ENCODE results near the gene SLC35B1.
A peak's percentile ranks its signal among the peaks of the same experiment; 100 is the strongest.
"Not testable (repeated sequence)": the region's sequence is repeated elsewhere in the genome, so short reads cannot be mapped to it uniquely, and the experiment has no call there.

The SLC35B1 gene

DNA sequence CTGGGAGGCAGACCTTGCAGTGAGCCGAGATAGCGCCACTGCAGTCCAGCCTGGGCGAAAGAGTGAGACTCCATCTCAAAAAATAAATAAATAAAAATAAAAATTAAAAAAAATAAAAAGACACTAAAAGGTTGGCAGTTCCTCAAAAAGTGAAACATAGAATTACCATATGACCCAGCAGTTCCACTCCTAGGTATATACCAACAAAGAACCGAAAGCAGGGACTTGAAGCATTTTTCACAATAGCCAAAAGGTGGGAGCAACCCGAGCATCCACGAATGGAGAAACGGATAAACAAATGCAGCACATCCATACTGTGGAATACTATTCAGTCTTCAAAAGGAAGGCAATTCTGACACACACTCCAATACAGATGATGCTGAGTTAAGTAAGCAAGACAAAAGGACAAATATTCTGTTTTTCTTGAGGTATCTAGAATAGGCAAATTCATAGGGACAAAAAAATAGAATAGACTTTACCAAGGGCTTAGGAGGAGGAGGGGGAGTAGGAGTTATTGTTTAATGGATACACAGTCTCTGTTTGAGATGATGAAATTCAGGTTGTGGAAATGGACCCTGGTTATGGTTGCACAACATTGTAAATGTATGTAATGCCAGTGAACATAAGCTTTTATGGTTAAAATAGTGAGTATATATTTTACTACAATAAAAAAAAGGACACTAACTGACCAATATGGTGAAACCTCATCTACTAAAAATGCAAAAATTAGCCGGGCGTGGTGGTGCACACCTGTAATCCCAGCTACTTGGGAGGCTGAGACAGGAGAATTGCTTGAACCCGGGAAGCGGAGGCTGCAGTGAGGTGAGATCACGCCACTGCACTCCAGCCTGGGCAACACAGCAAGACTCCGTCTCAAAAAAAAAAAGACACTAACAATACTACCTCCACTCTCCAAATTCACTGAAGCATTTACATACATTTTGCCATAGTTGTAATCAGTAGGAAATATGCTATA is 27.0 kb upstream of the SLC35B1 start:
- no peak for DNase-seq

DNA sequence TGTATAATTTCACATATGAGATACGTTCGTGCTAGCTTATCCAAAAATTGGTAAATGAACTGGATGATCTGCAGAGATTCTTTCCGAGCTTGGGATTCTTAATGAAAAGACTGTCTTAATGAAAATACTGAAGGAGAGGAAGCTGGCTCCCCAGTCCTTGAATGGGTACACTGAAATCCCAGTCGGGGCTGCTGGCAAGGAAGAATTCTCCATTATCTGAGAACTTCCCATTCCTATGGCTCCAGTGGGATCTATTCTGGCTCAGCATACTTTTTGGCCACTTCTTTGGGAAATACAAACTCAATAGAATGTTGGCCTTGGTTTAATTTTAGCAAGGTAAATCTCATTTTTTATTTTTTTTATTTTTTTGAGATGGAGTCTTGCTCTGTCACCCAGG is 23.7 kb upstream of the SLC35B1 start:
- no peak for DNase-seq

DNA sequence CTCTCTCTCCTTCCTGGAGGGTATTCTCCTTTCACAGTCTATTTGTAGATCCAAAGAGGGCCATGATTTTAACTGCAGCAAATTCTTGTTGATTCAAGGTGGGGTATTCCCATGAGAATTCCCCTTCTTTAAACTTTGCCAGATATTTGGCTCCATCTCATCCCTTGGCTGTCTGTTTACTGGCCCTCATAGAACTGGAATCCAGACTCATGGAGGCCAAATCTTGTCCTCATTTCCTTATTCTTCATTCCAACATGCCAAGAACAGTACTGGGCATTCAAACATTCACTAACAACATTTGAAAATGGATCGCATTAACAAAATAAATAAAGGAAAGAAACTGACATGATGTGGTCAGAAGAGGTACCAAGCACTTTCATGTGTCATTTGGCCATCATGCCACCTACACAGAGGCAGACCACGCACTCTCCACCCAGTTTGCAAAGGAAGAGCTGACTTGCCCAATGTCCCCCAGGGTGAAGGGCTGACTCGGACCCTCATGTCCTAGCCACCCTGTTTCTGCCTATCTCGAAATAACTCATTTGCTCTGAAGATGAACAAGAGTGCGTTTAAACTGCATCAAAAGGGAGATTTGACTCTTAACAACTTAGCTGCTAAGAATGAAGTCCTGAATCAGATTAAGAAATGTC is 23.1 kb upstream of the SLC35B1 start:
- DNase-seq = no peak

DNA sequence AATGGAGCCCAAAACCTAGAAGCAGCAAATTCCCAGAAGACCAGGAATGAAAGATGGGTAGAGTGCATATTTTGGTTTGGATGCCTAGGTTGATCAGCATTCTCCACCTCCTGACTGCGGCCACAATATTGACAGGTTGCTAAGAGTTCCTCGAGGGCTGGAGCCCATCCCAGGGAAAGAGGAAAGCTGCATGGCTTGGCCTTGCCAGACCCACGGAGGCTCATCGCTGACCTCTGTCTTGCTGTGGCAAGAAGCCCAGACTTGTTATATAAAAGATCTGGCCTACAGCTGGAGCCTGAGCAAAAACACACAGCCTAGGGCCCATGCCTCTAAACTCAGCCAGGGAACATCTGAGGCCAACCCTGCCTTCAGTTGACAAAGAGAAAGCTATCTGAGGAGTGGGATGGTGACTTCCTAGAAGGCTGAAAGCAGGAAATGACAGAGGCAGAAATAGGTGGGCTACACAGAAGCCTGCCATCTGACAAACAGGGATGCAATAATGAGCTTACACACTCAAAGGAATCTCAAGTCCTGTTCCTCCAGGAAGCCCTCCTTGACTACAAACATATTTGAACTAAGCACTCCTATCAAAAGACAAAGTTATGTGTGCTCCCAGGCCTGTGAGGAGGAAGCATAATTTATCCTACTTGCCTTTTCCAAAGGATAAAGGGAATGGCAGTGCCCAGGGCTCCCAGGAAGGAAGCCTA is 22.5 kb upstream of the SLC35B1 start:
- DNase-seq = peak; percentile 73

DNA sequence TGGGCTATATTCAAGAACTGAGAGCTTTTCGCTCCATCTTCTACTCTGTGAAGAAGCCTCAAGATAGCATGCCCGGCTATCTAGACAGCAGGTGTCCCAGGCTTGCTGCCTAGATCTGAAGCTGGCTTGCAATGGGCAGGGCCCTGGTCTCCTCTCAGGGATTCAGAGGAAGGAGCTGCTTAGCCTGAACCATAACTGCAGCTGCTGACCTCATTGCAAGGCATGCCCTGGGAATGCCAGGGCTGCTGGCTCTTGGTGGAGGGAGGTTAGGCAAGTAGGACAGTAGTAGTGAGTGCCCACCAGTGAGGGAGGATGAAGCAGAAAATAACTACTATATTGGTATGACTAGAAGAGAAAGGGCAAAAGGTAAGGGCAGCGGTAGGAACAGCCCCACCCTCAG is 21.3 kb upstream of the SLC35B1 start:
- DNase-seq = no peak

DNA sequence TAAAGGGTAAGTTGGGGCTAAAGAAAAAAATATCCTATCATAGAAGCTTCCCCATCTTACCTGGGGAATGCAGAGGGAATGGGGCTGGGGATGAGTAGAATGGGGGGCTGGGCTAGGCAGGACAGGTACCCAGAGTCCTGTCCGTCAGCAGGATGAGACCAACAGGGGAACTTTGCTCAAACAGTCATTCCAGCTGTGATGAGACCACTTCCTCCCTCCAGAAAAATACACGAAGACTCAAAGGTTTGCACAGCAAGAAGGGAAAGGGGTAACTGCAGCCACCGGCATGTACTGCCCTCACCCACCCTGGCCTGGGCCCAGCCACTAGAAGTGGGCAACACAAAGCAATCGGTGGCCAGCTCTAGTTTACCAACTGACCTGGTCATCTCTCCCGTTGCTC is 20.7 kb upstream of the SLC35B1 start:
- no peak for DNase-seq

DNA sequence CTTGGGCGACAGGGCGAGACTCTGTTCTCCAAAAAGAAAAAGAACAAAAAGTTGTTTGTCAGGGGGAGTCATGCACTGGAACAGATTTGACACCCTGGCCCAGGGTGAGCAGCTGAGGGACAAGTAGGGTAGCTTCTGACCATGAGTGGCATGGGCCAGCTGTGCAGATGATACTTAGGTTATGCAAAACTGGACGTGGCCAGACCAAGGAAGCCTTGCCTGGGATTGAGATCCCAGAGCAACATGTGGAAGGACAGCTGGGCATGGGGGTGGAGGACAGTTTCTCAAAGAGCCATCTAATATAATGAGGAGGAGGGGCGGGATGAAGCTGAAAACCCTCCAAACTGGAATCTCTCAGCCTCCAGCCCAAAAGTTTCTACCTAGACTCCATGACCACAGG is 19.6 kb upstream of the SLC35B1 start:
- DNase-seq = no peak

DNA sequence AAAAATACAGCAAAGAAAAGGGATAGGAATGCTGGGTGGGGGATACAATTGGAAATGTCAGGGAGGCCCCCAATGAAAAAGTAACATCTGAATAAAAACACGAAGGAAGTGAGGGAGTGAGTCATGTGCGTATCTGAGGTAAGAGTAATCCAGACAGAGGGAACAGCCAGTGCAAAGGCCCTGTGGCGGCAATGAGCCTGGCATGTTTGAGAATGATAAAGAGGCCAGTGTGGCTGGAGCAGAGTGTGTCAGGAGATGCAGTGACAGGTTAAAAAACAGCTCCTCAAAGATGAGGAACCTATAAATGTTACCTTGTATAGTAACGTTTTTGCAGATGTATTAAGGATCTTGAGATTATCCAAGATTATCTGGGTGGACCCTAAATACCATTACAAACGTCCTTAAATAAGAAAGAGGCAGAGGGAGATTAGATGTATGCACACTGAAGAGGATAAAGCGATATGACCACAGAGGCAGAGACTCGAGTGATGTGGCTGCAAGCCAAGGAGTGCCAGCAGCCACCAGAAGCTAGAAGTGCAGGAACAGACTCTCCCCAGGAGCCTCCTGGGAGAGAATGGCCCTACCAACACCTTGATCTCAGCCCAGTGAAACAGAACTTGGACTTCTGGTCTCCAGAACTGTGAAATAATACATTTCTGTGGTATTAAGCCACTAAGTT is 17.8 kb upstream of the SLC35B1 start:
- DNase-seq = no peak

DNA sequence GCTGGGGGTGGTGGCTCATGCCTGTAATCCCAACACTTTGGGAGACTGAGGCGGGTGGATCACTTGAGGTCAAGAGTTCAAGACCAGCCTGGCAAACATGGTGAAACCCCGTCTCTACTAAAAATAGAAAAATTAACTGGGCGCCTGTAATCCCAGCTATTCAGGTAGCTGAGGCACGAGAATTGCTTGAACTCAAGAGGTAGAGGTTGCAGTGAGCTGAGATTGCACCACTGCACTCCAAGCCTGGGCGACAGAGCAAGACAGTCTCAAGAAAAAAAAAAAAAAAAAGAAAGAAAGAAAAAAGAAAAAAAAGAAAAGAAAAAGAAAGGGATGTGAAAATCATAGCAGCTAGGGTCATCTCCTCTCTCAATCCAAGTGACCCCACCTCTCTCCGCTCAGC is 16.8 kb upstream of the SLC35B1 start:
- not testable (repeated sequence) for DNase-seq

DNA sequence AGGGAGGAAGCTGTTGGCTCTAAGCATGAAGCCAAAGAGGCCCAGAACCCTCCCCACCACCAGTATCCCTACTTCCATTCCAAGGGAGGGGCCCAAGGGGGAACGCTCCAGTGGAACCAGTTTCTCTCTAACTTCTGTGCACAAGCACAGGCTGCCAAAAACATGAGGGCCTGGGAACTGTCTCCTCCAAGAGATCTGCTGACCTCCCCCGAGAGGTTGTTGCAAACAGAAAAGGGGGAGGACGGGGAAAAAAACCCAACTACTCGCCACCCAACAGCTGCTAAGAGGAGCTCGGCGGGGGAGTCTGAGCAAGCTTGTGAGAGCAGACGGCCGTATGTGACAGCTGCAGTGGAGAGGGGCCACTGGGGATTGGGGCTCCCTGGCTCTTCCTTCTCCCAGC is 15.7 kb upstream of the SLC35B1 start:
- no peak for DNase-seq

DNA sequence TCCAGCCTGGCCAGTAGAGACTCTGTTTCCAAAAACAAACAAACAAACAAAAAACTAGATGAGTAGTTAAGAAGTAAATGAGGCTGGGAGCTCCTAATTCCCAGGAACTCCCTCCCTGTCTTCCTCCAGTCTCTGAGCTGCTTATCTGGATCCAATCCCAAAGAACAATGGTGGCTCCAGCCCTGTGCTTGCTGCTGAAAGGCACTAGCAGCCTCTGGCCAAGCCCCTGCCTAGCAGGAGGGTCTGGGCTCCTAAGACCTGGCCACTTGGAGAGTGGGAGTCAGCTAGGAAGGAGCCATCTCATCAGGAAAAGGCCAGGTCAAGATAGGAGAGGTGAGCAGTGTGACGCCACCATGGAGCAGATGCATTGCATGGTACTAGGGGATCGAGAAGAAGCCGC is 14.3 kb upstream of the SLC35B1 start:
- DNase-seq = no peak

DNA sequence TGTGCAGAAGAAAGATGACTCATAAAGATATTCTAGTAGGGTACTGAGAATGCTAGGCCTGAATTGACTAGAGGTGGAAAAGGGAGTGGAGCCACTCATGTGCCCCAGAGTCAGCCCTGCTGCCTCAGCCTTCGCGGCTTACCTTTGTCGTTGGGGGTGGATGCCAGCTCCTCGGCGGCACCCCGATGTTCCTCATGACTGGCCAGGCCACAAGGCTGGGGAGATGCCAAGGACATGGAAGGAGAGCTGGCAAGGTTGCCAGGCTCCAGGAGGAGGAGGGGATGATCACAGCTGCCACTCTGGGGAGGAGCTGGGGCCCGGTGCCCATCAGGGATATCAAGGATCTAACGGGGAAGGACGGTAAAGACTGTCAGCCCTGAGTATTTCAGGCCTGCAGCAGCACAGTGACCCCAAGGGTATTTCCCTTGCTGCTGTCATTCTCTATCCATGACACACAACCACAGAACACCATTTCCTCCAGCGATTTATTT is 9.7 kb upstream of the SLC35B1 start:
- DNase-seq = no peak

DNA sequence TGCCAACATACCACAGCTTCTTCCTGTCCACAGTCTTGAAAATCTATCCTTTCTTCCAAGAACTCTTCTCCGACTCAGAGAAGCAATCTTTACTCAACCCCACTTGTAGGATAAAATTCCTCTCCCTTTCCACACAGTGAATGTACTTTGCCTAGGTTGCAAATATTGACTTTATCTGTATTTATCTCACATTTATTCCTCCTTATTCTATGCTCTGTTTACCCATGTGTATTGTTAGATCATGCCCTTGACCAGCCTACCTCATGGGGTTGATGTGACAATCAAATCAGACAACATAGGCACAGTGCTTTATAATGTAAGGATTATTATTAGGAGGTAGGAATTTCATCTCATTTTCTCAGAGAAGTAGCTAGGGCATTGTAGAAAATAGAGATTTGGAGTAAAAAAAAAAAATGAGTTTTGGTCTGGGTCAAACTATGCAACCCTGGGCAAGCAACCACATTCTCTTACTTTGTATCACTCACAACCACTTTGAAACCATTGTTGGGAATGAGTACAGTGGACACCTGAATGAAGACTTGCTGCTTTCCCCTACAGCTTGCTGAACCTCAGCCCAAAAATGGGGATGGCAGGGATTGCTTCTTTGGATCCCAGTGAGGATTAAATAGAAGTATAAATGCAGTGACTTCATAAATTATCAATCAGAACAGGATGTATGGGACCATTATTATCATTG is 9.1 kb upstream of the SLC35B1 start:
- no peak for DNase-seq

DNA sequence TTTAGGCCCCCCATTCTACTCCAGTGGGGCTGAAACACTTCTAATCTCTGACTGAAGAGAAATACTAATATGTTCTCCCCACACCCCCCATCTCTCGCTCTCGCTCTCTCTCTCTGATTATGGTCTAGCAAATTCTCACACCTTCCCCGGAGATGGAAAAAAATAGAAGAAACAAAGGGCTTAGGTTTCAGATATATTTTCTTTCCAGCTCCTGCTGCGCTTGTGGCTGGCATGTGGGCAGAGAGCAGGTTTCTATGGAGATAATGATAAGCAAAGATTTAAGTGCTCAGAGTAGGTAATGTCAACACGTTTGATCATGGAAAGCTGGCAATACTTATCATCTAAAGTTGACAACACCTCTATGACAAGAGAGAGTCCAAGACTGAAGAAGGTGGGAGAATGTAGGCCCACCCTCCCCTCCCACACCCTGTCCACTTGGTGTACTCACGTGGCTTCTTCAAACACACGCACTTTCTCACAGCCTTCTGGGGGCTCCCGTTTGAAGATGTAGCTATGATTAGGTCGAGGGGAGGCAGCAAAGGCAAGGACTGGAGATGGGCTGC is 8.0 kb upstream of the SLC35B1 start:
- no peak for DNase-seq

DNA sequence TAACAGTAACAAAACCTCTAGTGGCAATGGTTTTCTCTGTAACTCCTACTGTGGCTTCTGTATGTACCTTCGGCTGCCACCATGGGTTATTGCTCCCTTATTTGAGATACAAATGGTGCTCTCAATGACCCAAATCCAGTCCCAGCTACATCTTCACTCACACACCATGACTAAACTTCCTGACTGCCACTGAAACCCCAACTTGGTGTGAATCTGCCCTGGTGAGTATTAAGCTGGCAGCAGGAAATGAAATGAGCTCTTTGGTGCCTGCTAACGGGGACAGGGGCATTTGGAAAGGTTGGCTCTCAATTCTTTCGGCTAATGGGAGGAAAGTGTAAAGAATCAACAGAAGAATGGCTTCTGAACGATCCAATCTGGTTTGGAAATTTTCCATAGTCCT is 7.5 kb upstream of the SLC35B1 start:
- no peak for DNase-seq

DNA sequence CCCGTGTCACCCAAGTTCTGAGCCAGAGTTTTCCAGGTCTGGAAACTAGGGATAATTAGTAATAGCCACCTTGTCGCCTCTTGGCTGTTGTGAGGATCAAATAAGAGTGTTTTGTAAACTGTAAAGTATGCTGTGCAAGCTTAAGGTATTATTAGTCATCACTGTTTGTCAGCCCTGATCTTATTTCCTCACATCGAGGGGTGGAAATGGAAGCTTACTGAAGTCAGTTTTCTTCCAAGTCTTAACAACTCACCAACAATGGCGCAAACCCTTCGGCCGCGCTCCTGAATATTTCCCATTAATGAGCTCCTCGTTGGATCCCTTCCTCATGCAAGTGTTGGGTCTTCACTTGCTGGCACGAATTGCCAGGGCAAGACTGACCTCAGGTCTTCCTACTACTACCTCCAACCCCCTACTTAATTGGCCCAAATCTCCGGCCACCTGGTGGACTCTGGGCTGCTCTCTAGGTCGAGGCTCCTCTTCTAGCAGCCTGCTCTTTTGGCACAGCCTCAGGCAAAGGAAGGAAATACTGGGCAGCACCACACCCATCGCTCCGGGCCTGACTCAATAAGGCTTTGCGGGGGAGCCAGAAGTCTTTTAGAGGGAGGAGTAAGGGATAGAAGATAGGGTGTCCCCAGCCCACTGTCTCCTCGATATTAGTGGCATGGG is 885 bp upstream of the SLC35B1 start:
- no peak for DNase-seq

DNA sequence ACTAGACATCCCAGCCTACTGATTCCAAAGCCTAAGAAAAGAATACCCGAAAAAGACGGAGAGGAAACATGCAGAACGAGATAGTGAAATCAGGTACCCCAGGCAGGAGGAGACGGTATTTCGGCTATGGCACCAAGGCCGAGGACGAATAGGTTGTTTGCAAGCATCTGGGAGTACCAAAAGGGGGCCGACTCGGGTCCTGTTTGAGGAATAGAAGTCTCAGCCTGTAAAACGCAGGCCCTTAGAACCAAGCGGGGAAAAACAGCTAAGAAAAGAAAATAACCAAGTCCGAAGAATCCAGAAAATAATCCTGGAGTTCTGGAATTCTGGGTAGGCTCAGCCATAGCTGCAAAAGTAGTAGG is 537 bp downstream of the SLC35B1 start:
- no peak for DNase-seq

DNA sequence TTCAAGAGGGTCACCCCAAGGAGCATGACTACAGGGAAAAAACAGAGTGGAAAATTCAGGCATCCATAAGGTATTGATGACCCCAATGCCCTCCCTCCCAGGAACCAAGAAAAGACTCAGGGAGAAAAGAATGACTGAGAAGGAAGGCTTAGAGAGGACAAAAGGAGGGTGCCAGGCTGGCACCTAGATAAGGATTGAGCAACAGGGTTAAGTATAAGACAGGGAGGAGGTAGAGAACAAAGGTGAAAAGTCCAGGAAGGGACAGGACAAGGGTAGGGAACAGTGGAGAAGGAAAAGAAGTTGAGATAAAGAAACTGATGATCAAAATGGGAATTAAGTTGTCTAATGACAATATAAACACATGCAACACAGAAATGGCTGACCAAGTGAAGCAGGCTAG is 2.5 kb downstream of the SLC35B1 start:
- no peak for DNase-seq

DNA sequence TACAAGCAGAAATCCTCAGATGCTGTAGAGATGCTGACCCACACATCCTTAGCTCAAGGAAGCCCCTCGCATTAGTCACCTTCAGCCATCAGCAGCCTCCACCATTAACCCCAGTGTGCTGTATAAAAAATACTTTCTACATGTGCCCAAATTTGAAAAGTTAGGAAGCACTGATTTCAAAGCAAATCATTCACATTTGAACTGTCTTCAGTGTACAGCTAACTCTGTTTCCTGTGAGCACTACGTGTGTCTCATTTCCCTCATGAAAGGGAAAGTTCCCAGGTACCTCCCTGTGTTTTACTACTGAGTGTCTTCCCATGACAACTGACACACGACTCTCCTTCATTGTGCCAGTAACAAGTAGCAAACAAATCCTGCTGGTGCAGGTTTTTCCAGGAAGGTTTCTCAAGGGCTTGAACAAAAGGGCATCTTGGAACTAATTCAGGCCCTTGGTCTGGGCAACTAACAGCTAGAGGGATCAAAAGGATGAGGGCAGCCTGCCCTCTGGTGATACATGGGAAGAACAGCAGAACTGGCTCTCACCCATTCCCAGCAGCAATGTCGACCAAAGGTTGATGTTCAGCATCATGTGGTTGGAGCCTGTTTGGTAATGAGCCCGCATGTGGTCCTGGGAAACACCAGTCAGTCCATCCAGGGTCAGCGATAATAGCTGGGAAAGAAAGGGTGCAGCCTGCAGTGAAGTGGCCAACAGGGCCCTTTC is 4.0 kb downstream of the SLC35B1 start:
- peak; percentile 22 for DNase-seq

DNA sequence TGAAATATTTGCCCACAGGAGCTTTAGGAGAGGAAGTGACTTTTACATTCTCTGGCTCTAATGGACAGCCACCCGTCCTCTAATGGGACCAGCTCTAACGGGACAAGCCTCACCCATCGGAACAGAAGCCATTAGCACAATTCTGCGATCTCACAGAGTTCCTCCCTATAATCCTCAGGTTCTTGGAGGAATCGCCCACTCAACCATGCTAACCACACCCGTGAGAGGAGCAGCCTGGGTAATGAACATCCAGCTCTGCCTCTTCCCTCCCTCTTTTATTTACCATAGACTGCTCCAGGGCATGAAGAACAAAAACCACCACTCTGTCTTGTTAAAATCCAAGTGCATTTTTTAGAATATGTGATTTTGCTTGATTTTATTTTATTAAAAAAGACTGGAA is 6.8 kb downstream of the SLC35B1 start:
- DNase-seq = no peak

All from fibroblast of upper back skin (primary cell).